Lung (tissue), 12 donors: ENCODE measurements around the gene PRDM12. TPM values are rescaled to one million over a fixed set of nuclear protein-coding genes. Genes with fewer than 3 reads are reported as not detected.

ENCODE experiments used
- ATAC-seq: fragments of 200-7000 bp; cut with Tn5 transposase; one replicate; pipeline ENCODE4 v1.9.1; 2020; ENCODE audit warnings: moderate number of reproducible peaks; ENCODE audit not compliant: insufficient read depth, low FRiP score
- DNase-seq, 3 donors: peaks; one replicate each; pipeline ENCODE4 v3.0.0-alpha.2; 2013 to 2017
- H3K27ac ChIP-seq, 2 donors: one replicate each; pipeline ENCODE4 v1.5.1; 2013; ENCODE audit warnings: mild to moderate bottlenecking in 2 of 2, moderate library complexity in 2 of 2, control low read depth in 1 of 2, inconsistent platforms in 1 of 2, low read depth in 1 of 2, low read length in 1 of 2
- H3K27me3 ChIP-seq, 3 donors: one replicate each; pipeline ENCODE4 v1.5.1; 2013; ENCODE audit warnings: low read length in 2 of 3; ENCODE audit not compliant: control insufficient read depth in 3 of 3, insufficient read depth in 3 of 3
- H3K36me3 ChIP-seq, 4 donors: one replicate each; pipeline ENCODE4 v1.5.1; 2013; ENCODE audit warnings: low read length in 4 of 4, mild to moderate bottlenecking in 1 of 4, moderate library complexity in 1 of 4; ENCODE audit not compliant: control insufficient read depth in 4 of 4, insufficient read depth in 4 of 4
- H3K4me1 ChIP-seq, 5 donors: one replicate each; pipeline ENCODE4 v1.5.1; 2013; ENCODE audit warnings: low read length in 5 of 5, mild to moderate bottlenecking in 2 of 5, moderate library complexity in 1 of 5; ENCODE audit not compliant: control insufficient read depth in 5 of 5, insufficient read depth in 5 of 5
- H3K4me3 ChIP-seq: one replicate; pipeline ENCODE4 v1.5.1; 2013; ENCODE audit warnings: mild to moderate bottlenecking, control low read depth, moderate library complexity
- H3K9ac ChIP-seq, 2 donors: one replicate each; pipeline ENCODE4 v1.5.1; 2013; ENCODE audit warnings: low read length in 2 of 2, control low read depth in 1 of 2; ENCODE audit not compliant: insufficient read depth in 1 of 2
- H3K9me3 ChIP-seq, 4 donors: one replicate each; pipeline ENCODE4 v1.5.1; 2013; ENCODE audit warnings: low read length in 3 of 4, mild to moderate bottlenecking in 1 of 4, moderate library complexity in 1 of 4; ENCODE audit not compliant: control insufficient read depth in 4 of 4, insufficient read depth in 3 of 4
- CTCF ChIP-seq: IDR thresholded peaks from 2 replicates; pipeline ENCODE4 v1.5.1; 2012; ENCODE audit warnings: mild to moderate bottlenecking; ENCODE audit errors: control extremely low read depth, extremely low read depth
- WGBS, 2 donors: extraction: QIAGEN DNeasy Blood & Tissue Kit; methylation state at CpG; one replicate each; pipeline ENCODE4 v1.1.7; 2013; 5-methylcytosine and 5-hydroxymethylcytosine counted together
- polyA plus RNA-seq, 2 donors: library from polyadenylated mRNA; stranded (reverse); fragments of 200-250 nt; gene quantifications; one replicate each; pipeline ENCODE4 v1.2.1, GENCODE V29; 2013
- total RNA-seq, 2 donors: library from RNA; depleted of rRNA in 1 of 2; stranded (reverse); fragments of >200 nt in 1 of 2; gene quantifications; one replicate each; pipeline ENCODE4 v1.2.1, GENCODE V29; 2014 to 2021
- donor health status: control.
- donor health status: control.
- donor health status: Bipolar disorder and iron deficiency.
- donor health status: healthy.
- donor health status: DM: yes; HTN: yes; CAD: no.

Gene PRDM12
- total and polyA plus RNA-seq, 4 donors, result 0.05 to 0.09 TPM; not detected in 2

- no peaks in the 10 kb centered on the region for H3K27me3 ChIP-seq
- TF ChIP-seq CTCF, result no peak
- H3K4me1 ChIP-seq, result peaks cover 0 to 29% (median 4%) of the 10 kb centered on the region in 5 donors
- peaks cover 2 to 32% (median 19%) of the 10 kb centered on the region in 4 donors for H3K36me3 ChIP-seq
- no peaks in the 10 kb centered on the region for H3K9me3 ChIP-seq
- H3K9ac ChIP-seq, result peak overlapping the region; percentile 85 to 95
- DNase-seq (no peak), ATAC-seq (no peak)
- H3K4me3 ChIP-seq, result peak overlapping the region; percentile 88
- 0 to 1% methylated on average over 8 of the region's 8 CpGs for WGBS, 2 donors
- peak overlapping the region in 1 of 2 donors; percentile 62 for H3K27ac ChIP-seq
Measured at GRCh38 chr9:130694205-130694604, 29.8 kb downstream of the PRDM12 start.

- DNase-seq, result no peak
- ATAC-seq, result no peak
Measured at GRCh38 chr9:130696139-130696650, 31.8 kb downstream of the PRDM12 start.

GRCh38 chr9:130696996-130697395, 32.6 kb downstream of the PRDM12 start:
- DNase-seq, result no peak
- H3K4me3 ChIP-seq, result no peak overlapping the region
- H3K36me3 ChIP-seq, result peaks cover 8 to 48% (median 25%) of the 10 kb centered on the region in 4 donors
- H3K27me3 ChIP-seq, result no peaks in the 10 kb centered on the region
- no peak for ATAC-seq
- H3K4me1 ChIP-seq, result peaks cover 0 to 19% (median 4%) of the 10 kb centered on the region in 5 donors
- no peak for TF ChIP-seq CTCF
- no peak overlapping the region for H3K9ac ChIP-seq
- H3K27ac ChIP-seq, result no peak overlapping the region
- H3K9me3 ChIP-seq, result no peaks in the 10 kb centered on the region
- WGBS, 2 donors, result 83 to 91% methylated on average over 8 of the region's 8 CpGs

More at GRCh38 chr9:130696139-130696650, 31.8 kb downstream of the PRDM12 start:
- Histone ChIP-seq H3K9me3 (no peaks in the 10 kb centered on the region), H3K9ac (no peak overlapping the region), H3K36me3 (peaks cover 6 to 41% (median 22%) of the 10 kb centered on the region in 4 donors), H3K27ac (no peak overlapping the region), H3K4me3 (no peak overlapping the region), H3K4me1 (peaks cover 0 to 19% (median 4%) of the 10 kb centered on the region in 5 donors), H3K27me3 (no peaks in the 10 kb centered on the region)
- WGBS, 2 donors, result 92 to 96% methylated on average over 4 of the region's 4 CpGs
- no peak for TF ChIP-seq CTCF

- no peaks in the 10 kb centered on the region for H3K9me3 ChIP-seq
- 76 to 89% methylated on average over 3 of the region's 3 CpGs for WGBS, 2 donors
- H3K4me3 ChIP-seq, result no peak overlapping the region
- no peak overlapping the region for H3K27ac ChIP-seq
- TF ChIP-seq CTCF, result no peak
- no peak for ATAC-seq
- no peak overlapping the region for H3K9ac ChIP-seq
- peaks cover 18 to 61% (median 33%) of the 10 kb centered on the region in 4 donors for H3K36me3 ChIP-seq
- H3K4me1 ChIP-seq, result peaks cover 0 to 15% (median 3%) of the 10 kb centered on the region in 5 donors
- H3K27me3 ChIP-seq, result no peaks in the 10 kb centered on the region
- DNase-seq, result no peak
Measured at GRCh38 chr9:130698514-130698913, 34.1 kb downstream of the PRDM12 start.
